HG02852 (cell line): ENCODE results near the gene DST.

Source experiments
- ATAC-seq: cut with Tn5 transposase; IDR thresholded peaks from one replicate; pipeline ENCODE4 v1.9.1; 2021; ENCODE audit warnings: mild to moderate bottlenecking, moderate library complexity; ENCODE audit not compliant: unreplicated experiment

The DST gene

GRCh38 chr6:56448046-56448445, 194.6 kb downstream of the DST start:
- no peak for ATAC-seq

GRCh38 chr6:56445818-56446217, 196.9 kb downstream of the DST start:
- no peak for ATAC-seq

- ATAC-seq = no peak
Measured at GRCh38 chr6:56444855-56445254, 197.8 kb downstream of the DST start.

- no peak for ATAC-seq
Measured at GRCh38 chr6:56440551-56440981, 202.1 kb downstream of the DST start.

- ATAC-seq = no peak
Measured at GRCh38 chr6:56437171-56437900, 205.4 kb downstream of the DST start.

GRCh38 chr6:56435754-56436153, 206.9 kb downstream of the DST start:
- ATAC-seq = no peak

GRCh38 chr6:56435326-56435725, 207.4 kb downstream of the DST start:
- no peak for ATAC-seq

GRCh38 chr6:56434606-56435005, 208.1 kb downstream of the DST start:
- no peak for ATAC-seq

- ATAC-seq = no peak
Measured at GRCh38 chr6:56433119-56433518, 209.6 kb downstream of the DST start.

- ATAC-seq = no peak
Measured at GRCh38 chr6:56432194-56432593, 210.5 kb downstream of the DST start.

GRCh38 chr6:56430629-56431600, 211.8 kb downstream of the DST start:
- ATAC-seq = no peak

GRCh38 chr6:56424542-56425083, 218.1 kb downstream of the DST start:
- no peak for ATAC-seq

GRCh38 chr6:56424064-56424463, 218.6 kb downstream of the DST start:
- no peak for ATAC-seq

GRCh38 chr6:56420296-56420695, 222.4 kb downstream of the DST start:
- ATAC-seq = no peak

- ATAC-seq = no peak
Measured at GRCh38 chr6:56419191-56419590, 223.5 kb downstream of the DST start.

- ATAC-seq = no peak
Measured at GRCh38 chr6:56417823-56418222, 224.9 kb downstream of the DST start.

- no peak for ATAC-seq
Measured at GRCh38 chr6:56416247-56416646, 226.4 kb downstream of the DST start.

GRCh38 chr6:56408976-56409375, 233.7 kb downstream of the DST start:
- no peak for ATAC-seq
